GM23338 (cell line): ENCODE results near the gene RANGAP1.

Experiments used
- CREB1 ChIP-seq: fragments of 250-450 bp; sonication (Bioruptor Pico); IDR thresholded peaks from 2 replicates; pipeline ENCODE4 v1.5.0; 2020; ENCODE audit warnings: low read depth, mild to moderate bottlenecking, moderate library complexity
- CTCF ChIP-seq, 2 experiments: fragments of 200-600 bp in 1 of 2; sonication (generic) in 1 of 2; conservative IDR thresholded peaks; 2 replicates each; pipeline versions ENCODE4 v1.5.1 to v1.6.1; 2016 to 2017; ENCODE audit warnings: antibody characterized with exemption in 2 of 2, low read depth in 2 of 2, mild to moderate bottlenecking in 2 of 2, moderate library complexity in 1 of 2
- ETS1 ChIP-seq: IDR thresholded peaks from 2 replicates; pipeline ENCODE4 v1.6.1; 2016; ENCODE audit warnings: antibody characterized with exemption
- EZH2 ChIP-seq: fragments of 200-600 bp; sonication (generic); IDR thresholded peaks from one replicate; pipeline ENCODE4 v1.8.0; 2017; ENCODE audit warnings: antibody characterized with exemption, mild to moderate bottlenecking, low read depth; ENCODE audit not compliant: unreplicated experiment
- EZH2phosphoT487 ChIP-seq: fragments of 200-600 bp; sonication (generic); IDR thresholded peaks from one replicate; pipeline ENCODE4 v1.8.1; 2018; ENCODE audit warnings: antibody characterized with exemption; ENCODE audit not compliant: unreplicated experiment
- JUNB ChIP-seq: IDR thresholded peaks from one replicate; pipeline ENCODE4 v1.6.1; 2016; ENCODE audit warnings: antibody characterized with exemption; ENCODE audit not compliant: unreplicated experiment
- NANOG ChIP-seq: IDR thresholded peaks from 2 replicates; pipeline ENCODE4 v1.6.1; 2016; ENCODE audit warnings: antibody characterized with exemption, borderline replicate concordance
- POLR2AphosphoS5 ChIP-seq: IDR thresholded peaks from 2 replicates; pipeline ENCODE4 v1.6.1; 2016; ENCODE audit warnings: antibody characterized with exemption, low read depth
- STAT1 ChIP-seq: IDR thresholded peaks from one replicate; pipeline ENCODE4 v1.6.1; 2016; ENCODE audit warnings: antibody characterized with exemption; ENCODE audit not compliant: unreplicated experiment
- ZNF114 ChIP-seq: fragments of 250-450 bp; sonication (Bioruptor Pico); IDR thresholded peaks from 2 replicates; pipeline ENCODE4 v1.5.0; 2020; ENCODE audit warnings: mild to moderate bottlenecking, moderate library complexity
- ZNF331 ChIP-seq: fragments of 250-450 bp; sonication (Bioruptor Pico); IDR thresholded peaks from 2 replicates; pipeline ENCODE4 v1.5.0; 2020; ENCODE audit warnings: low read depth, mild to moderate bottlenecking, moderate library complexity
- TF ChIP-seq, protein P1 (sequence below): fragments of 250-450 bp; sonication (Bioruptor Pico); IDR thresholded peaks from 2 replicates; pipeline ENCODE4 v1.5.0; 2020; ENCODE audit warnings: mild to moderate bottlenecking, moderate library complexity
- TF ChIP-seq, protein P2 (sequence below): IDR thresholded peaks from one replicate; pipeline ENCODE4 v1.6.1; 2018; ENCODE audit warnings: antibody characterized with exemption; ENCODE audit not compliant: unreplicated experiment

DNA sequence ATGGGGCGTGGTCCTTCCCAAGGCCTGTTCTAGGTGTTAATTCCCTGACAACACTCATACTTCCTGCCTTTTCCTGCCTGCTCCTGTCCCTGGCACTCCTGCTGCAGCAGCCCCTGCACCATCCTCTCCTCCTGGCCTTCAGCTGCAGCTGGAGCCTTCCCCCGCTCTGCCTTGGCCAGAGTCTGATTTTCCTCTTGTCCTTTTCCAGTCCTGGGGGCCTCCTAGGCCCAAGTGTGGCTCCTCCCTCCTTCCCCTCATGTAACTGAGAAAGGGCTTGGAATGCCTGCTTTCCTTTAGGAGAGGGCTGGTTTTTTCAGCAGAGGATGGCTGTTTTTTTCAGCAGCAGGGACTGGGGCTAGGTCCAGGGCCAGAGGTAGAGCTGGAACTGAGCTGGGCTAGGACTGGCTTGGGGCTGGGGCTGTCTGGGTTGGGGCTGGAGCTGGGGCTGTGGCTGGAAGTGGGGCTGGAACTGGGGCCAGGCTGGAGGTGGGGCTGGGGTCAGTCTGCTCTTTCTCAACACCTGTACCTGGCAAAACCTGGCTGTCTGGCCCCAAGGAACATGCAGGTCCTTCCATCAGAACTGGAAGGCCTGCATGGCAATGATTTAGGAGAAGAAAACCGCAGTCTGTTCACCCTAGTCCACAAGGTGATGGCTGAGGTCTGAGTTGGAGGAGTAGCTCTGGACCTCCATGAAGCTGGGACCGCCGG lies 39.0 kb upstream of the RANGAP1 start:
- TF ChIP-seq CTCF (conservative IDR thresholded peaks at IDR 0.05; ENCODE audit: low read depth in 2 of 2) (no peak), ETS1 (no peak), POLR2AphosphoS5 (no peak), NANOG (no peak), EZH2 (no peak), EZH2phosphoT487 (no peak), CREB1 (CRISPR knock-in tag) (no peak), STAT1 (no peak), JUNB (no peak), ZNF114 (CRISPR knock-in tag) (no peak), ZNF331 (CRISPR knock-in tag) (no peak)
- TF ChIP-seq, protein P1, sequence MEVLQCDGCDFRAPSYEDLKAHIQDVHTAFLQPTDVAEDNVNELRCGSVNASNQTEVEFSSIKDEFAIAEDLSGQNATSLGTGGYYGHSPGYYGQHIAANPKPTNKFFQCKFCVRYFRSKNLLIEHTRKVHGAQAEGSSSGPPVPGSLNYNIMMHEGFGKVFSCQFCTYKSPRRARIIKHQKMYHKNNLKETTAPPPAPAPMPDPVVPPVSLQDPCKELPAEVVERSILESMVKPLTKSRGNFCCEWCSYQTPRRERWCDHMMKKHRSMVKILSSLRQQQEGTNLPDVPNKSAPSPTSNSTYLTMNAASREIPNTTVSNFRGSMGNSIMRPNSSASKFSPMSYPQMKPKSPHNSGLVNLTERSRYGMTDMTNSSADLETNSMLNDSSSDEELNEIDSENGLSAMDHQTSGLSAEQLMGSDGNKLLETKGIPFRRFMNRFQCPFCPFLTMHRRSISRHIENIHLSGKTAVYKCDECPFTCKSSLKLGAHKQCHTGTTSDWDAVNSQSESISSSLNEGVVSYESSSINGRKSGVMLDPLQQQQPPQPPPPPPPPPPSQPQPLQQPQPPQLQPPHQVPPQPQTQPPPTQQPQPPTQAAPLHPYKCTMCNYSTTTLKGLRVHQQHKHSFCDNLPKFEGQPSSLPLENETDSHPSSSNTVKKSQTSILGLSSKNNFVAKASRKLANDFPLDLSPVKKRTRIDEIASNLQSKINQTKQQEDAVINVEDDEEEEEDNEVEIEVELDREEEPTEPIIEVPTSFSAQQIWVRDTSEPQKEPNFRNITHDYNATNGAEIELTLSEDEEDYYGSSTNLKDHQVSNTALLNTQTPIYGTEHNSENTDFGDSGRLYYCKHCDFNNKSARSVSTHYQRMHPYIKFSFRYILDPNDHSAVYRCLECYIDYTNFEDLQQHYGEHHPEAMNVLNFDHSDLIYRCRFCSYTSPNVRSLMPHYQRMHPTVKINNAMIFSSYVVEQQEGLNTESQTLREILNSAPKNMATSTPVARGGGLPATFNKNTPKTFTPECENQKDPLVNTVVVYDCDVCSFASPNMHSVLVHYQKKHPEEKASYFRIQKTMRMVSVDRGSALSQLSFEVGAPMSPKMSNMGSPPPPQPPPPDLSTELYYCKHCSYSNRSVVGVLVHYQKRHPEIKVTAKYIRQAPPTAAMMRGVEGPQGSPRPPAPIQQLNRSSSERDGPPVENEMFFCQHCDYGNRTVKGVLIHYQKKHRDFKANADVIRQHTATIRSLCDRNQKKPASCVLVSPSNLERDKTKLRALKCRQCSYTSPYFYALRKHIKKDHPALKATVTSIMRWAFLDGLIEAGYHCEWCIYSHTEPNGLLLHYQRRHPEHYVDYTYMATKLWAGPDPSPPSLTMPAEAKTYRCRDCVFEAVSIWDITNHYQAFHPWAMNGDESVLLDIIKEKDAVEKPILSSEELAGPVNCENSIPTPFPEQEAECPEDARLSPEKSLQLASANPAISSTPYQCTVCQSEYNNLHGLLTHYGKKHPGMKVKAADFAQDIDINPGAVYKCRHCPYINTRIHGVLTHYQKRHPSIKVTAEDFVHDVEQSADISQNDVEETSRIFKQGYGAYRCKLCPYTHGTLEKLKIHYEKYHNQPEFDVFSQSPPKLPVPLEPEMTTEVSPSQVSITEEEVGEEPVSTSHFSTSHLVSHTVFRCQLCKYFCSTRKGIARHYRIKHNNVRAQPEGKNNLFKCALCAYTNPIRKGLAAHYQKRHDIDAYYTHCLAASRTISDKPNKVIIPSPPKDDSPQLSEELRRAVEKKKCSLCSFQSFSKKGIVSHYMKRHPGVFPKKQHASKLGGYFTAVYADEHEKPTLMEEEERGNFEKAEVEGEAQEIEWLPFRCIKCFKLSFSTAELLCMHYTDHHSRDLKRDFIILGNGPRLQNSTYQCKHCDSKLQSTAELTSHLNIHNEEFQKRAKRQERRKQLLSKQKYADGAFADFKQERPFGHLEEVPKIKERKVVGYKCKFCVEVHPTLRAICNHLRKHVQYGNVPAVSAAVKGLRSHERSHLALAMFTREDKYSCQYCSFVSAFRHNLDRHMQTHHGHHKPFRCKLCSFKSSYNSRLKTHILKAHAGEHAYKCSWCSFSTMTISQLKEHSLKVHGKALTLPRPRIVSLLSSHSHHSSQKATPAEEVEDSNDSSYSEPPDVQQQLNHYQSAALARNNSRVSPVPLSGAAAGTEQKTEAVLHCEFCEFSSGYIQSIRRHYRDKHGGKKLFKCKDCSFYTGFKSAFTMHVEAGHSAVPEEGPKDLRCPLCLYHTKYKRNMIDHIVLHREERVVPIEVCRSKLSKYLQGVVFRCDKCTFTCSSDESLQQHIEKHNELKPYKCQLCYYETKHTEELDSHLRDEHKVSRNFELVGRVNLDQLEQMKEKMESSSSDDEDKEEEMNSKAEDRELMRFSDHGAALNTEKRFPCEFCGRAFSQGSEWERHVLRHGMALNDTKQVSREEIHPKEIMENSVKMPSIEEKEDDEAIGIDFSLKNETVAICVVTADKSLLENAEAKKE (CRISPR knock-in tag) = no peak
- TF ChIP-seq, protein P2, sequence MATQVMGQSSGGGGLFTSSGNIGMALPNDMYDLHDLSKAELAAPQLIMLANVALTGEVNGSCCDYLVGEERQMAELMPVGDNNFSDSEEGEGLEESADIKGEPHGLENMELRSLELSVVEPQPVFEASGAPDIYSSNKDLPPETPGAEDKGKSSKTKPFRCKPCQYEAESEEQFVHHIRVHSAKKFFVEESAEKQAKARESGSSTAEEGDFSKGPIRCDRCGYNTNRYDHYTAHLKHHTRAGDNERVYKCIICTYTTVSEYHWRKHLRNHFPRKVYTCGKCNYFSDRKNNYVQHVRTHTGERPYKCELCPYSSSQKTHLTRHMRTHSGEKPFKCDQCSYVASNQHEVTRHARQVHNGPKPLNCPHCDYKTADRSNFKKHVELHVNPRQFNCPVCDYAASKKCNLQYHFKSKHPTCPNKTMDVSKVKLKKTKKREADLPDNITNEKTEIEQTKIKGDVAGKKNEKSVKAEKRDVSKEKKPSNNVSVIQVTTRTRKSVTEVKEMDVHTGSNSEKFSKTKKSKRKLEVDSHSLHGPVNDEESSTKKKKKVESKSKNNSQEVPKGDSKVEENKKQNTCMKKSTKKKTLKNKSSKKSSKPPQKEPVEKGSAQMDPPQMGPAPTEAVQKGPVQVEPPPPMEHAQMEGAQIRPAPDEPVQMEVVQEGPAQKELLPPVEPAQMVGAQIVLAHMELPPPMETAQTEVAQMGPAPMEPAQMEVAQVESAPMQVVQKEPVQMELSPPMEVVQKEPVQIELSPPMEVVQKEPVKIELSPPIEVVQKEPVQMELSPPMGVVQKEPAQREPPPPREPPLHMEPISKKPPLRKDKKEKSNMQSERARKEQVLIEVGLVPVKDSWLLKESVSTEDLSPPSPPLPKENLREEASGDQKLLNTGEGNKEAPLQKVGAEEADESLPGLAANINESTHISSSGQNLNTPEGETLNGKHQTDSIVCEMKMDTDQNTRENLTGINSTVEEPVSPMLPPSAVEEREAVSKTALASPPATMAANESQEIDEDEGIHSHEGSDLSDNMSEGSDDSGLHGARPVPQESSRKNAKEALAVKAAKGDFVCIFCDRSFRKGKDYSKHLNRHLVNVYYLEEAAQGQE = no peak
